Spleen (tissue), 11 donors: ENCODE results near the gene HOXB4. TPM values are rescaled to one million over a fixed set of nuclear protein-coding genes. Genes with fewer than 3 reads are reported as not detected.

Experiments used
- DNase-seq: peaks from one replicate; pipeline ENCODE4 v3.0.0-alpha.2; 2020
- H3K27ac ChIP-seq, 8 donors: fragments of 200-600 bp; sonication (generic) in 7 of 8; 1 replicate in 4 of 8; 2 replicates in 4 of 8; pipeline versions ENCODE4 v1.5.0 to v1.8.0; 2016 to 2021; ENCODE audit warnings: inconsistent platforms in 4 of 8, mild to moderate bottlenecking in 4 of 8, moderate library complexity in 1 of 8
- H3K27me3 ChIP-seq, 7 donors: fragments of 200-600 bp; sonication (generic) in 6 of 7; replicated peaks in 1 of 7; 1 replicate in 4 of 7; 2 replicates in 3 of 7; pipeline versions ENCODE4 v1.5.0 to v1.8.0; 2016 to 2021; ENCODE audit warnings: inconsistent platforms in 3 of 7, mild to moderate bottlenecking in 1 of 7
- H3K36me3 ChIP-seq, 6 donors: fragments of 200-600 bp; sonication (generic) in 5 of 6; 1 replicate in 4 of 6; 2 replicates in 2 of 6; pipeline versions ENCODE4 v1.5.0 to v1.8.0; 2016 to 2021; ENCODE audit warnings: inconsistent platforms in 2 of 6
- H3K4me1 ChIP-seq, 6 donors: fragments of 200-600 bp; sonication (generic) in 5 of 6; 1 replicate in 3 of 6; 2 replicates in 3 of 6; pipeline versions ENCODE4 v1.5.0 to v1.8.0; 2016 to 2021; ENCODE audit warnings: inconsistent platforms in 3 of 6
- H3K4me3 ChIP-seq, 8 donors: fragments of 200-600 bp; sonication (generic) in 7 of 8; 1 replicate in 4 of 8; 2 replicates in 4 of 8; pipeline versions ENCODE4 v1.5.0 to v1.8.0; 2016 to 2021; ENCODE audit warnings: inconsistent platforms in 4 of 8, mild to moderate bottlenecking in 4 of 8, moderate library complexity in 2 of 8
- H3K9me3 ChIP-seq, 8 donors: fragments of 200-600 bp; sonication (generic) in 7 of 8; 1 replicate in 4 of 8; 2 replicates in 4 of 8; pipeline versions ENCODE4 v1.5.0 to v1.8.0; 2016 to 2021; ENCODE audit warnings: inconsistent platforms in 4 of 8
- CTCF ChIP-seq, 11 experiments: fragments of 200-600 bp in 7 of 11; fragments of 450-650 bp in 4 of 11; sonication (generic) in 4 of 11; IDR thresholded peaks in 8 of 11; conservative IDR thresholded peaks in 3 of 11; 1 replicate in 7 of 11; 2 replicates in 4 of 11; pipeline versions ENCODE4 v1.4.0 to v1.8.0; 2016 to 2021; ENCODE audit warnings: antibody characterized with exemption in 11 of 11, inconsistent platforms in 4 of 11, mild to moderate bottlenecking in 1 of 11
- POLR2A ChIP-seq, 3 donors: fragments of 450-650 bp; IDR thresholded peaks; one replicate each; pipeline ENCODE4 v1.5.1; 2017; ENCODE audit warnings: antibody characterized with exemption in 3 of 3, mild to moderate bottlenecking in 1 of 3
- POLR2AphosphoS5 ChIP-seq, 3 donors: sonication (generic); formaldehyde crosslinking; IDR thresholded peaks; one replicate each; pipeline ENCODE4 v1.5.1; 2017; ENCODE audit warnings: antibody characterized with exemption in 3 of 3
- WGBS, 5 donors: extraction: QIAGEN DNeasy Blood & Tissue Kit in 3 of 5; methylation state at CpG; one replicate each; pipeline versions ENCODE4 v1.1.5 to v1.1.7; 2013 to 2018; 5-methylcytosine and 5-hydroxymethylcytosine counted together
- intact Hi-C: fragments of 100-400 bp; cut with DNase I; formaldehyde crosslinking; loops from one replicate; pipeline ENCODE4 v1.15.0; 2023; ENCODE audit warnings: low total_unique reads
- polyA plus RNA-seq, 3 donors: library from polyadenylated mRNA; stranded (reverse); fragments of 200-250 nt; gene quantifications; one replicate each; pipeline ENCODE4 v1.2.1, GENCODE V29; 2013
- total RNA-seq, 7 donors: library from RNA; depleted of rRNA in 3 of 7; stranded (reverse); fragments of >200 nt in 3 of 7; fragmentation: NEBNext Ultra II Directional in 4 of 7; extraction: Animal tissue kit (Norgen Biotek cat#: 25700) in 4 of 7; gene quantifications; one replicate each; pipeline versions ENCODE4 v1.1.0 to v1.2.1, GENCODE V29; 2016 to 2021
- donor health status: healthy with polysubstance abuse.
- donor health status: DM: no; HTN: no; CAD: no; lungs with moderate emphysema.
- donor health status: DM: no; HTN: no; CAD: no.
- donor health status: Bipolar disorder and iron deficiency.
- donor health status: healthy.
- donor health status: DM: no; HTN: no; CAD: no.
- donor health status: DM: yes; HTN: yes; CAD: no.

HOXB4 gene
- total and polyA plus RNA-seq, 10 donors, result 1.9 to 6.4 (median 2.7) TPM

- no peak for DNase-seq
- Histone ChIP-seq H3K27ac (peak overlapping the region in 7 of 8 donors; percentile 55 to 89 (median 70)), H3K27me3 (peaks cover 0 to 78% (median 18%) of the 10 kb centered on the region in 7 donors)
These were observed 13.7 kb downstream of the HOXB4 start for GRCh38 chr17:48564188-48565021.

GRCh38 chr17:48563867-48564187 lies 14.3 kb downstream of the HOXB4 start:
- no peaks in the 10 kb centered on the region for H3K36me3 ChIP-seq
- peak overlapping the region in 7 of 8 donors; percentile 55 to 89 (median 70) for H3K27ac ChIP-seq
- DNase-seq, result no peak
- H3K27me3 ChIP-seq, result peaks cover 0 to 72% (median 18%) of the 10 kb centered on the region in 7 donors
- WGBS, 5 donors, result 63 to 84% (median 71%) methylated on average over 10 of the region's 10 CpGs
- TF ChIP-seq POLR2AphosphoS5 (IDR thresholded peaks at IDR 0.05), result no peak
- TF ChIP-seq CTCF (IDR thresholded peaks at IDR 0.05 in 8 of 11, conservative IDR thresholded peaks at IDR 0.05 in 3 of 11), result no peak
- TF ChIP-seq POLR2A (IDR thresholded peaks at IDR 0.05), result no peak
- intact Hi-C loops, result no loop called here
- H3K4me3 ChIP-seq, result peak overlapping the region in 5 of 8 donors; percentile 20 to 59 (median 26)
- H3K9me3 ChIP-seq, result no peaks in the 10 kb centered on the region
- H3K4me1 ChIP-seq, result peaks cover 0 to 76% (median 12%) of the 10 kb centered on the region in 6 donors

More at GRCh38 chr17:48564188-48565021, 13.7 kb downstream of the HOXB4 start:
- WGBS, 5 donors, result 29 to 41% (median 31%) methylated on average over 31 to 73 of the region's 73 CpGs
- Histone ChIP-seq H3K9me3 (no peaks in the 10 kb centered on the region), H3K36me3 (no peaks in the 10 kb centered on the region), H3K4me1 (peaks cover 0 to 81% (median 15%) of the 10 kb centered on the region in 6 donors), H3K4me3 (peak overlapping the region in 6 of 8 donors; percentile 20 to 59 (median 24))
- intact Hi-C loops, result no loop called here
- TF ChIP-seq CTCF (IDR thresholded peaks at IDR 0.05 in 8 of 11, conservative IDR thresholded peaks at IDR 0.05 in 3 of 11) (no peak), POLR2AphosphoS5 (IDR thresholded peaks at IDR 0.05) (peak in 2 of 3 donors; percentile 58 to 72)

GRCh38 chr17:48563385-48563838 lies 14.7 kb downstream of the HOXB4 start:
- DNase-seq, result no peak
- Histone ChIP-seq H3K4me3 (peak overlapping the region in 4 of 8 donors; percentile 20 to 59 (median 34)), H3K4me1 (peaks cover 0 to 73% (median 11%) of the 10 kb centered on the region in 6 donors), H3K36me3 (no peaks in the 10 kb centered on the region), H3K27ac (peak overlapping the region in 7 of 8 donors; percentile 55 to 89 (median 70)), H3K9me3 (no peaks in the 10 kb centered on the region), H3K27me3 (peaks cover 0 to 69% (median 14%) of the 10 kb centered on the region in 7 donors)
- TF ChIP-seq POLR2AphosphoS5 (IDR thresholded peaks at IDR 0.05) (no peak), POLR2A (IDR thresholded peaks at IDR 0.05) (no peak), CTCF (IDR thresholded peaks at IDR 0.05 in 8 of 11, conservative IDR thresholded peaks at IDR 0.05 in 3 of 11) (no peak)
- 74 to 93% (median 86%) methylated on average over 6 of the region's 6 CpGs for WGBS, 5 donors
- intact Hi-C loops, result no loop called here

- Histone ChIP-seq H3K27ac (peak overlapping the region in 7 of 8 donors; percentile 25 to 89 (median 68)), H3K9me3 (no peaks in the 10 kb centered on the region), H3K4me3 (peak overlapping the region in 3 of 8 donors; percentile 26 to 59 (median 42)), H3K4me1 (peaks cover 0 to 73% (median 10%) of the 10 kb centered on the region in 6 donors), H3K27me3 (peaks cover 0 to 69% (median 9%) of the 10 kb centered on the region in 7 donors), H3K36me3 (no peaks in the 10 kb centered on the region)
- intact Hi-C loops, result no loop called here
- DNase-seq, result no peak
- no peak for TF ChIP-seq POLR2AphosphoS5 (IDR thresholded peaks at IDR 0.05)
- TF ChIP-seq POLR2A (IDR thresholded peaks at IDR 0.05), result no peak
- 78 to 88% (median 84%) methylated on average over 5 of the region's 5 CpGs for WGBS, 5 donors
These were observed 15.2 kb downstream of the HOXB4 start for GRCh38 chr17:48562934-48563333.
